ENCODE measurements around the gene RBM25. TPM values are rescaled to one million over a fixed set of nuclear protein-coding genes. Genes with fewer than 3 reads are reported as not detected.

RBM25 gene
- total RNA-seq, 4 donors from 2014 or later: 38.0 to 134 (median 58.1) TPM

DNA sequence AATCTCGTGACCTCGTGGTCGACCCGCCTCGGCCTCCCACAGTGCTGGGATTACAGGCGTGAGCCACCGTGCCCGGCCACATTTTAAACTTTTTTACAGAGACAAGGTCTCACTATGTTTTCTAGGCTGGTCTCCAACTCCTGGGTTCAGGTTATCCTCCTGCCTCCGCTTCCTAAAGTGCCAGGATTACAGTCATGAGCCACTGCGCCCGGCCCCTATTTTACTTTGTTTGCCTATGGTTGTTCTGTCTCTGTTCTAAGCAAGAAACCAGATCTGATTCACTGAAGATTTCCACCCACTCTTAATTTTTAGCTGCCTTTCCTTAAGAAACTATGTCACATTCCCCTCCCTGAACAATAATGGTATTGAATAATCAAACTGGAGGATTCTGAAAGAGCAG is 39.1 kb downstream of the RBM25 start:
- 97% methylated on average over 11 of the region's 11 CpGs for WGBS
- H3K36me3 ChIP-seq: peaks cover 61% of the 10 kb centered on the region

DNA sequence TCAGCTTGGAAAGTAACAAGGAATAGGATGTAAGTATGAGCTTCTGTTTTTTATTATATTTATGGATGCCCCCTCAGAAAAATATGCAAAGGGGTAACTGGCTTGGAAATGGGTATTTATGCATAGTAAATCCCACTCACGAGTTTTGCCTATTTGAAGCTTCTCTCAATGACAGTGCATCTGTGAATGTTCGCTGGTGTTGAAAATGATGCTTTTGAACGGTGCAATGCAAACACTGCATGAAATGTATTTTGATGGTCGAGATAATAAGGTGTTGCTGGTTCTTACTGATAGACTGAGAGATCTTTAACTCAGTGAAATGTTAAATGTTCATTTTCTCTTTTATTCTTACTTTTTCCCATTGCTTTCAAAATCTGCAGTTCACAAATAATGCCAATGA is 42.0 kb downstream of the RBM25 start:
- TF ChIP-seq POLR2AphosphoS5 (IDR thresholded peaks at IDR 0.05): no peak
- TF ChIP-seq EP300 (IDR thresholded peaks at IDR 0.05): no peak
- TF ChIP-seq, protein P1, sequence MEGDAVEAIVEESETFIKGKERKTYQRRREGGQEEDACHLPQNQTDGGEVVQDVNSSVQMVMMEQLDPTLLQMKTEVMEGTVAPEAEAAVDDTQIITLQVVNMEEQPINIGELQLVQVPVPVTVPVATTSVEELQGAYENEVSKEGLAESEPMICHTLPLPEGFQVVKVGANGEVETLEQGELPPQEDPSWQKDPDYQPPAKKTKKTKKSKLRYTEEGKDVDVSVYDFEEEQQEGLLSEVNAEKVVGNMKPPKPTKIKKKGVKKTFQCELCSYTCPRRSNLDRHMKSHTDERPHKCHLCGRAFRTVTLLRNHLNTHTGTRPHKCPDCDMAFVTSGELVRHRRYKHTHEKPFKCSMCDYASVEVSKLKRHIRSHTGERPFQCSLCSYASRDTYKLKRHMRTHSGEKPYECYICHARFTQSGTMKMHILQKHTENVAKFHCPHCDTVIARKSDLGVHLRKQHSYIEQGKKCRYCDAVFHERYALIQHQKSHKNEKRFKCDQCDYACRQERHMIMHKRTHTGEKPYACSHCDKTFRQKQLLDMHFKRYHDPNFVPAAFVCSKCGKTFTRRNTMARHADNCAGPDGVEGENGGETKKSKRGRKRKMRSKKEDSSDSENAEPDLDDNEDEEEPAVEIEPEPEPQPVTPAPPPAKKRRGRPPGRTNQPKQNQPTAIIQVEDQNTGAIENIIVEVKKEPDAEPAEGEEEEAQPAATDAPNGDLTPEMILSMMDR (IDR thresholded peaks at IDR 0.05): no peak
- TF ChIP-seq POLR2A (IDR thresholded peaks at IDR 0.05): no peak
- H3K4me1 ChIP-seq: no peaks in the 10 kb centered on the region
- H3K4me3 ChIP-seq: no peak overlapping the region
- H3K27ac ChIP-seq: no peak overlapping the region
- WGBS: 92% methylated on average over 4 of the region's 4 CpGs
- peaks cover 83% of the 10 kb centered on the region for H3K36me3 ChIP-seq
- H3K27me3 ChIP-seq: no peaks in the 10 kb centered on the region
- no peak for DNase-seq (ENCODE audit: low spot score in 2 of 2)
- H3K9me3 ChIP-seq: no peaks in the 10 kb centered on the region

More for the DNA sequence above, 39.1 kb downstream of the RBM25 start:
- TF ChIP-seq, protein P1 (IDR thresholded peaks at IDR 0.05): no peak
- no peak for TF ChIP-seq EP300 (IDR thresholded peaks at IDR 0.05)
- TF ChIP-seq POLR2A (IDR thresholded peaks at IDR 0.05): no peak
- TF ChIP-seq POLR2AphosphoS5 (IDR thresholded peaks at IDR 0.05): no peak
- Histone ChIP-seq H3K9me3 (no peaks in the 10 kb centered on the region), H3K27ac (no peak overlapping the region), H3K4me3 (no peak overlapping the region), H3K27me3 (no peaks in the 10 kb centered on the region), H3K4me1 (no peaks in the 10 kb centered on the region)
- no peak for DNase-seq (ENCODE audit: low spot score in 2 of 2)

DNA sequence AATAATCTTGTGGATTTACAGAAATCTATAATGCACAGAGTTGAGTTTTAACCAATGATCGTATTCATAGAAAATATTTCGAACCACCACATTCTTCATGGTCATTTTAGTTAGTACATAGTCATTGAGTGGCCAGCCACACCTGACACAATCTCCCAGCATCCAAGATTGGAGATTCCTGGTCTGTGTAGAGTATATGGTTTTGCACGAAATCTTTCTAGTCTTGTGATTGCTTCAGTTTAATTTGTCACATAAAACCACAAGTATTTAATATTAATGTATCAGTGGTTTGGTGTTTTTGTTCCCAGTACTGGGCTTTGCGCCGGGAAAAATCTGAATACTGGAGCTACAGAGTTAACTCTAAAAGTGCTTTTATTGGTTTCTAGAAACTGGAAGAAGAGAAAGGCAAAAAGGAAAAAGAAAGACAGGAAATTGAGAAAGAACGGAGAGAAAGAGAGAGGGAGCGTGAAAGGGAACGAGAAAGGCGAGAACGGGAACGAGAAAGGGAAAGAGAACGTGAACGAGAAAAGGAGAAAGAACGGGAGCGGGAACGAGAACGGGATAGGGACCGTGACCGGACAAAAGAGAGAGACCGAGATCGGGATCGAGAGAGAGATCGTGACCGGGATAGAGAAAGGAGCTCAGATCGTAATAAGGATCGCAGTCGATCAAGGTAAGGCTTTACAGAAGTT is 44.6 kb downstream of the RBM25 start:
- Histone ChIP-seq H3K27ac (no peak overlapping the region), H3K27me3 (no peaks in the 10 kb centered on the region), H3K36me3 (peaks cover 92% of the 10 kb centered on the region), H3K9me3 (no peaks in the 10 kb centered on the region), H3K4me1 (no peaks in the 10 kb centered on the region), H3K4me3 (no peak overlapping the region)
- 95% methylated on average over 27 of the region's 27 CpGs for WGBS
- TF ChIP-seq POLR2AphosphoS5 (IDR thresholded peaks at IDR 0.05): no peak
- TF ChIP-seq, protein P1 (IDR thresholded peaks at IDR 0.05): no peak
- no peak for TF ChIP-seq EP300 (IDR thresholded peaks at IDR 0.05)
- TF ChIP-seq POLR2A (IDR thresholded peaks at IDR 0.05): no peak
- no peak for DNase-seq (ENCODE audit: low spot score in 2 of 2)

- Histone ChIP-seq H3K4me1 (no peaks in the 10 kb centered on the region), H3K9me3 (no peaks in the 10 kb centered on the region), H3K36me3 (peaks cover 92% of the 10 kb centered on the region)
Measured at GRCh38 chr14:73105050-73105449, 46.7 kb downstream of the RBM25 start.

DNA sequence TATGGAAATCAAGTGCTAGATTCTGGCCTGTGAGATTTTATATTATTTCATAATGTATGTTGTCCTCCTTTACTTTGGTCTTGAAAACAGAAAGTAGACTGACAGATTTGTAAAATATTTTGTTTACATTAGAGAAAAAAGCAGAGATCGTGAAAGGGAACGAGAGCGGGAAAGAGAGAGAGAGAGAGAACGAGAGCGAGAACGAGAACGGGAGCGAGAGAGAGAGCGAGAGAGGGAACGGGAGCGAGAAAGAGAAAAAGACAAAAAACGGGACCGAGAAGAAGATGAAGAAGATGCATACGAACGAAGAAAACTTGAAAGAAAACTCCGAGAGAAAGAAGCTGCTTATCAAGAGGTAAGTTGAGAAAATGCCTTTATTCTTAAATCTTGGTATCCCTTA is 47.4 kb downstream of the RBM25 start:
- TF ChIP-seq POLR2A (IDR thresholded peaks at IDR 0.05): no peak
- TF ChIP-seq, protein P1 (IDR thresholded peaks at IDR 0.05): no peak
- no peak for TF ChIP-seq EP300 (IDR thresholded peaks at IDR 0.05)
- 94% methylated on average over 16 of the region's 16 CpGs for WGBS
- Histone ChIP-seq H3K4me1 (no peaks in the 10 kb centered on the region), H3K36me3 (peaks cover 92% of the 10 kb centered on the region), H3K27ac (no peak overlapping the region), H3K9me3 (no peaks in the 10 kb centered on the region), H3K4me3 (no peak overlapping the region), H3K27me3 (no peaks in the 10 kb centered on the region)
- no peak for DNase-seq (ENCODE audit: low spot score in 2 of 2)

More at GRCh38 chr14:73105050-73105449, 46.7 kb downstream of the RBM25 start:
- 88% methylated on average over 3 of the region's 3 CpGs for WGBS
- Histone ChIP-seq H3K27ac (no peak overlapping the region), H3K27me3 (no peaks in the 10 kb centered on the region), H3K4me3 (no peak overlapping the region)
- DNase-seq (ENCODE audit: low spot score in 2 of 2): no peak
- TF ChIP-seq POLR2AphosphoS5 (IDR thresholded peaks at IDR 0.05) (no peak), EP300 (IDR thresholded peaks at IDR 0.05) (no peak), POLR2A (IDR thresholded peaks at IDR 0.05) (no peak)
- TF ChIP-seq, protein P1 (IDR thresholded peaks at IDR 0.05): no peak

Data from suprapubic skin (tissue), 4 donors.